DMS153 treated with DMSO at 0.1 percent for 48 hours (cell line): ENCODE results near the gene MRAS.

Source experiments
- DNase-seq: peaks from one replicate; lab custom pipeline; 2025; ENCODE audit not compliant: unreplicated experiment; lab: John Stamatoyannopoulos, UW

The MRAS gene

DNA sequence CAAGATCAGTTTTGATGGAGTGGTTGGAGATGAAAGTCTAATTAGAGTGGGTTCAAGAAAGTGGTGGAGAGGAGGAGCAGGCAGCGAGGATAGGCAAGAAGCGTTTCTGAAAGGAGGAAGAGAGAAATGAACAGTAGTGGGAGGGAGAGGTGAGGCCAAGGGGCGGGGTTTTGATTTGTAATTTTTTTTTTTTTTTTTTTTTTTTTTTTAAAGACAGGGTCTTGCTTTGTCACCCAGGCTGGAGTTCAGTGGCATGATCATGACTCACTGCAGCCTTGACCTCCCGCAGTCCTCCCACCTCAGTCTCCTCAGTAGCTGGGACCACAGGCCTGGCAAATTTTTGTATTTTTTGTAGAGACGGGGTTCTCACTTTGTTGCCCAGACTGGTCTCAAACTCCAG lies 36.6 kb downstream of the MRAS start:
- no peak for DNase-seq

GRCh38 chr3:138389144-138389601 lies 40.8 kb downstream of the MRAS start:
- no peak for DNase-seq

DNA sequence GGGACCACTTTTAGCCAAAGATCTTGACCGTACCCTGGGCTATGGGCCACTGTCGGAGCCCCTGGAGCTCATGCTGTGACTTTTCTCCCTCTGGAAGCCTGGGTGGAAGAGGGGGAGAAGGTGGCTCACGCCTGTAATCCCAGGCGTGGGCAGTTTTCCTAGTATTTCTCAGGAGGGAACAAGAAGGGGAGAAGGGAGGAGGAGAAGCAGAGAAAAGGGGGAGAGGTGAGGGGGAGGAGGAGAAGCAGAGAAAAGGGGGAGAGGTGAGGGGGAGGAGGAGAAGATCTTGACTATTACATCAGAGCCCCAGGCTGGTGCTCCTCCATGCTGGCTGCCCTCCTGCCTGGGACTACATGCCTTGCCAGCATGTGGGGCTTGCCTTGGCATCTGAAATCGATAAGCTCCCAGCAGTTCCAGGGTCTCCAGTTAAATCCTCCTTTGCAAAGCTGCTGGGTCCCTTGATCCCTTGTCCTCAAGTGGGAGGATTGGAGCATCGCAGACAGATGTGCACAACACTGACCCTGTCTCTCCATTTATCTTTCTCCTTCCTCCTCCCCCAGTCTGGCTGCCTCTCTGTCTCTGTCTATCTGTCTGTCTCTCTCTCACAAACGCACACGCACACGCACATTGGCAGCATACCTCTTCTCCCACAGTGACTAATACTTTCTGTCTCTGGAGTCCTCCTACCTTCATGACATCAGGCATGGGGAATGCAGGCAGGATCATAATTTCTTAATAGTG lies 41.6 kb downstream of the MRAS start:
- DNase-seq = no peak

DNA sequence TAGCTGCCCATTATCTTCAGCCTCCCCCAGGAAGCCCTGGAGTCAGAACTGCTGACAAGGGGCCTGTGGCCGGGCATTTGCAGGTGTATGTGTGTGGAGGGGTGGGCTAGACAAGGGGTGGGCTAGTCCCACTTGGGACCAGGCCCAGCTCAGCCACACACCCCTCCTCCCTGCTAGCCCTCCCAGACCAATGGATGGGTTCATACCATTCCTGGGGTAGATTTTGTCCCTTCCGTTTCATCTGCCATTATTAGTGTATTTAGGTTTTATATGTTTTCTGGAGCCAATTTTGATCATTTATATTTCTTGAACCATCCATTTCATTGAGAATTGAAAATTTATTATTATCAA lies 42.2 kb downstream of the MRAS start:
- no peak for DNase-seq

GRCh38 chr3:138394156-138394555 lies 45.8 kb downstream of the MRAS start:
- no peak for DNase-seq

GRCh38 chr3:138394686-138395085 lies 46.3 kb downstream of the MRAS start:
- DNase-seq = no peak

- no peak for DNase-seq
These were observed 47.7 kb downstream of the MRAS start for GRCh38 chr3:138395865-138396751.

DNA sequence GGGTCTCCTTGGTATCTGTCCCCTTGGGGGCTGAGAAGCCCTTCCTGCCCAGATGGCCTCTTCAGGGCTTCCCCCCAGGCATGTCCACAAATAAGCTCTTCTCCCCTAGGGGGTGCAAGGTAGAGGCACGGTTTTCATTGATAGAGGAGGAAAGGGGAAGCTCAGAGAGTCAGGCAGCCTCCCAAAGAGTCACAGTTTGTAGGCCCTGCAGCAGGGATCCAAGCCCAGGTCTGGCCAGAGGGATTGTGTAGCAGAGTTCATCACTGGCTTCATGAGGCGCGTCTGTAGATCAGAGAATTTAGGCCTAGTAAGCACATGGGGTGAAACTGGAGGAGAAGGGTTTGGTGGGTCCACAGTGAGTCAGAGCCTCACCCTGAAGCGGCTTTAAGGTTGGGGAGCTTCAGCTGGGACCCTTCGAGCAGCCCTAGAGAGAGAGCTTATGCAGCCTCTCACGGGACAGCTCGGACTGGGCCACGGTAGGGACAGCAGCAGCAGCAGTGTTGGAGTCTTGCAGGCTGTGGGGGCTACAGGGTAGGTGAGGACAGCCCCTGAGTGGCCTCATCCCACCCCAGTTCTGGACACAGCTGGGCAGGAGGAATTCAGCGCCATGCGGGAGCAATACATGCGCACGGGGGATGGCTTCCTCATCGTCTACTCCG lies 48.5 kb downstream of the MRAS start:
- no peak for DNase-seq

GRCh38 chr3:138397983-138398382 lies 49.6 kb downstream of the MRAS start:
- no peak for DNase-seq

- DNase-seq = no peak
These were observed 50.6 kb downstream of the MRAS start for GRCh38 chr3:138398791-138399575.

DNA sequence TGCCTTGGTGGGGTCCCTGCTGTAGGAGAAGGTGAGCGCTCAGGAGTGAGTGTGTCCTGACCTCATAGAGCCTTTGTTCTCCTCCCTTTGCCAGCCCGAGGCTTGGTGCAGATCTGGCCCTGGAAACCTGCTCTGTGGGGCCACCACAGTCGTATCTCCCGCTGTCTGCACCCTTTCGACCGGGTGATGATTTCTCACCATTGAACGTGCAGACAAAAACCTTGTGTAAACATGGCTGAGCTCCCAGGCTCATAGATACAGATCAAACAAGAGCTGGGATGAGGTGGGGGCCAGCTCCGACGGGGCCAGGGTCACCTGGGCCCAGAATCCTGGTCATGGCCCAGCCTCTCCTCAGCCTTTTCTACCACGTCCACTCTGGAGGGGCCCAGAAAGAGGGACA lies 51.4 kb downstream of the MRAS start:
- no peak for DNase-seq

DNA sequence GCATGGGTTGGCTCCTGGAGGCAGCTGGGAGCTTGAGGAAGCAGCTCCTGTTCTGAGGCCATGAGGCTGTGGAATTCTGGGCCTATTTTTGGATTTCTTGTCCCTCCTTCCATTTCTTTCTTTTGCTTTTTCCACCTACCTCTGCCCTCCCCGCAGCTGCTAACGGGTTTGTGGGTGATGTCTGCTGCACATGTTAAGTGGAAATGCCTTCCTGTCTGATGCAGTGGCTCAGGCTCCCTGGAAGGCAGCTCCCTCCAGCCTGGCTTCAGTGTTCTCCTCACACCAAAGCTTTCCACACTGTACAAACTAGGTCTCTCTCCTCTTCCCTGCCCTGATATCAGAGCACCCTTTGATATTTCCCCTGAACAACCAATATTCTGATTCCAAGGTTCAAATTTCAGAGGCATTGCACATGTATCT lies 52.3 kb downstream of the MRAS start:
- no peak for DNase-seq

GRCh38 chr3:138401834-138402233 lies 53.5 kb downstream of the MRAS start:
- no peak for DNase-seq

GRCh38 chr3:138404121-138404520 lies 55.7 kb downstream of the MRAS start:
- no peak for DNase-seq

DNA sequence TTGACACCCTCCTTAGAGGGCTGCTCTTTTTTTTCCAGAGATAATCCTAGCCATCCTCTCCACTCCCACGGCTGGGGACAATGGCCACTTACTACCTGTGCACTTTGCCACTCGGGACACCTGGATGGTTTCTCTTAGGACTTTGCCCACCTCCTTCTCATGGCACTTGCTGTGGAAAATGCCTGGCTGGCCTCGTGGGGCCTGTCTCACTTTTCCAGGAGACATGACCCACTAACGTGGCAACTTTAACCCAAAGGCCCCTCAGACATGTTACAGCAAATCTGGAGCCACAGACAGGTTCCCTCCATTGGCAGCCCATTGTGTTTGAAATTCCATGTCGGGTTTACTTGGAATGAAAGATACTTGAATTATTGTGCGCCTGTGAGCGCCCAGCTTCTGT lies 56.6 kb downstream of the MRAS start:
- DNase-seq = no peak

- no peak for DNase-seq
These were observed 57.1 kb downstream of the MRAS start for GRCh38 chr3:138405486-138405885.

- DNase-seq = no peak
These were observed 58.2 kb downstream of the MRAS start for GRCh38 chr3:138406606-138407005.

DNA sequence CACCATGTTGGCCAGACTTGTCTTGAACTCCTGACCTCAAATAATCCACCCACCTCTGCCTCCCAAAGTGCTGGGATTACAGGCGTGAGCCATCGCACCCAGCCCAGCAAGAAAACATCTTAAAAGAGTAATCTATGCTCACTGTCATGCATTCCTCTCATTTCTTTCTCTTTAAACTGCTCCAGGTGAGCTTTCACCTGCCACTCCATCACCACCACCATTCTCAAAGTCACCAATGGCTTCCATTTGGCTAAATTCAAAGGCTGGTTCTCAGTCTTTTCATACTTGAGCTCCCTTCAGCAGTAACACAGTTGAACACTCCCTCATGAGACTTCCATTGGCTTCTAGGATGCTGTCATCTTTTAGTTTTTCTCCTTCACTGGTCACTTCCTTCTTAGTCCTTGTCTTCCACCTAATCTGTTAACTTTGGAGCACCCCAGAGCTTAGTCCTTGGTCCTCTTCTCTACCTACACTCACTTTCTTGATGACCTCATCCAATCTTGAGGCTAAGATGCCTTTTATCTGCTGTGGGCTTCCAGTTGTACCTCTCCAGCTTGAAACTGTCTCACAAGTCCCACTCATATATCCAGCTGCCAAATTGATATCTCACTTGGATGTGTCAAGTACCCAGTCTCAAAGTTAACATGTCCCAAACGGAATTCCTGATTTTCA lies 59.0 kb downstream of the MRAS start:
- no peak for DNase-seq

DNA sequence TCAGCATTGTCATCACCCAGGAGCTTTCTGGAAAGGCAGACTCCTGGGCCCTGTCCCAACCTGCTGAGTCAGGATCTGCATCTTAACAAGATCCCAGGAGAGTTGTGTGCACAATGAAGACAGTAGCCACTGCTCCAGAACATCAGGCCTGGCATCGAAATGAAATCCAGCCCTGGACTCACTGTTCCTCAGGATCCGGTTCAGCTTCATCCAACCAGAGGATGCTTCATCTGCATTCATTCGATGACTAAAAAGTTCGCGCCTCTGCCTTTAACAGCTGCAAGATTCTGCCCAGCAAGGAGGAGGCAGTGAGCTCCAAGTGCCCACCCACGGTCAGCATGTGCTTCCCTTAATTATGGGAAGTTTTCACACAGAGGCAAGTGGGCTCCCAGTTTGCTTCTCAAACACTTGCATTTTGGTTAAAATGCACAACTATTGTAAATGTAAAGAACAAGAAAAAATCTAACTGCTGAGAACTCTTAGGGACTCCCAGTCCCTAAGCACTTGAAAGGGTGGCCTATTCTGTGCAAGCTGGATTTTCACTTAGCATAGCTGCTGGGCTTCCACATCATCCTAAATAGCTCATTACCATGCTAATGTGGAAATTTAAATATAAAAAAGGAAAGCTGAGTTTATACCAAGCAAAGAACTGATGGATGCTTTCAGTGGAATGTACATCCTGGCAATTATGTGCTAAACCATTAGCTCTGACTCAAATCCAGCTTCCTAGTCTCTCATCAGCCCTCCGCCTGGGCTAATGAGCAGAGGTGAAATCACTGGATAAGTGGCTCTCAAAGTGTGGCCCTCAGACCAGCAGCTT lies 60.6 kb downstream of the MRAS start:
- no peak for DNase-seq
